HG02763 (cell line): ENCODE measurements around the gene NTHL1.
A peak's percentile ranks its signal among the peaks of the same experiment; 100 is the strongest.

ENCODE experiments used
- ATAC-seq: cut with Tn5 transposase; IDR thresholded peaks from one replicate; pipeline ENCODE4 v1.9.1; 2021; ENCODE audit warnings: mild to moderate bottlenecking, moderate library complexity; ENCODE audit not compliant: unreplicated experiment

NTHL1 gene

DNA sequence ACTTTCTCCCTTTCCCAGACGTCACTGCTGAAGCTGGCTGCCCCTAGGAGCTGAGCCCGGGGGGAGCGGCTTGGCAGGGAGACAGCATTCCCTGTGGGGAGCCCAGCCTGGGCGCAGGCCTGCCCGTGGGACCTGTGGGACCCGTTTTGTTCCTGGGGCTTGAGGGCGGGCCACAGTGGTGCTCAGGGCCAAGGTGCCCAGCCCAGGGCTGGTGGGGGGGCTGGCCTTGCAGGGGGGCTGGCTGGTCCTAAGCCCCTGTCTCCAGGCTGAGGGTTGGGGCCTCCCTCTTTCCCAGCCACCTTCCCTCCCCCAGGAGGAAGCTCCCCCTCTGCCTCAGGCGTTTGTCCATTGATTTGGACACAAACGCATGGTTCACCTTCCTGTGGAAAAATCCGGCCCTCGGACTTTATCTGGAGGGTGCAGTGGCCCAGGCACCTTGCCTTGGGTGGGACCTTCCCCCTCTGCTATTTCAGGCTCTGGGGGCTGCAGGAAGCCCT is 16.5 kb downstream of the NTHL1 start:
- ATAC-seq, result no peak

DNA sequence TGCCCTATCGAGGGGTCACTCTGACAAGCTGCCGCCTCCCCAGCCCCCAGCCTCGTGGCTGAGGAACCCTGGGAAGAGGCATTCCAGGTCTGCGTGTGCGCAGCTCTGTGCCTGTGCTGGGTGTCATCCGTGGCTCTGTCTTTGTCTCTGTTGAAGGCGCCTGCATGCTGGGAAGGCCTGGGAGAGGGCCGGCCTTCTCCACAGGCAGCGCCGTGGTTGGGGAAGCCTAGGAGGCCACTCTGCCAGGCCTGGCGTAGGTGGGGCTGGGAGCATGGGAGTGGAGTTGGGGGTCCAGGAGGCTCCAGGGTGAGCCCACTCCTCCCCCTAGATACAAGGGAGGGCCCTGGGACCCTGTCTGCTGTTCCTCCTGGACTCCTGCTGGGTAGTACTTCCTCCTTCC is 17.6 kb downstream of the NTHL1 start:
- no peak for ATAC-seq

DNA sequence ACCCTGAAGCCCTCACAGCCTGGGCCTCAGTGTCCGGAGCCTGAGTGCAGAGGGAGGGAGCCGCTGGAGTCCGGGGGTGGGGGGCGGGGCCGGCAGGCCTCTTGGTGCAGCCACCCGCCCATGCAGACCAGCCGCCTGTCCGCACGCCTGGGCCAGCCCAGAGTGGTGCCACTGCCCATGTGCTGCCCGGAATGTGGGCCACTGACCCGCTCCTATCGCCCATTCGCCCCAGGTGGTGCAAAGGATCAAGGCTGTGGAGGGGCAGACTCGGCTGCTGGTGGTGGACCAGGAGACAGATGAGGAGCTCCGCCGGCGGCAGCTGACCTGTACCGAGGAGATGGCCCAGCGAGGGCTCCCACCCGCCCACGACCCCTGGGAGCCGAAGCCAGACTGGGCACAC is 18.3 kb downstream of the NTHL1 start:
- no peak for ATAC-seq

DNA sequence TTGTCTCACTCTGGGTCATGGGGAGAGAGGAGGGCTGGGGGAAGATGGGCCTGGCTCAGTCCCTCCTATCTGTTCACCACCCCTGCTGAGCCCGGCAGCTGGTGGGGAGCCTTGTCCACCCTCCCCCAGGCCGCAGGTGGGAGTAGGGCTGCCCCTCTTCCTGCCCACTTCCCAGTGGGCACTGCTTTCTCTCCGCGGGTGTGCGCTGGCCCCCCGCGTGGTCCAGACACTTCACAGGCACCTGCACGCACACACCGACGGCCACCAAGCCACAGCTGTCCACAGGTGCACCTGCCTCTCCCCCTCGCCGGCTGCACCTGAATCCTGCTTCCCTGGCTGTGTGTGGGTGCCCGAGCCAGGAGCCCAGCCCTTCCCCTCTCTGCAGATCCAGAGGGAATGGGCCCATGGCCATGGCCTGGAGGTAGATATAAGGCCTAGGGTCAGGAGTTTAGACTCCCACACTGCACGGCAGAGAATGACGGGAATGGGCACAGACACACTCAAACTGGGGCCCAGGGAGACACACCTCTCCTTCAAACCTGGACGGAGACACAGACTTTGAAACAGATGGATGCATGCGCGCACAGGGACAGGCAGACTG is 18.9 kb downstream of the NTHL1 start:
- ATAC-seq, result no peak

DNA sequence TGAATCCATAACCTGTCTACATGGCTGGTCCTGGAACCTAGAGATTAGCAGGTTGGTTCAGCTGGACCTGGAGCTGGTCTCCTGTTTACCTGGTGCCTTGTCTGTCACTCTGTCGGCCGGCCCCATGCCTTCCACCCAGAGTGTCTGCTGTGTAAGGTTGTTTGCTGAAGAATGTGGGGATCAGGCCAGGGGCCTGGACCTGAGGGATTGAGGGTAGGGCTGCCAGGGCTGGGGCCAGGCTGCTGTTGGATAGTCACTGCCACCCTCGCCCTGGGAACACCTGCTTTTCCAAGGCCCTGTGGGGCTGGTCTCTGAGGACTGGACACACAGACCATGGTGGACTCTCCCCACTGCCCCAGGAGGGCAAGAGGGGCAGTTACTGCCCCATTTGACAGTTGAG is 19.5 kb downstream of the NTHL1 start:
- ATAC-seq, result no peak

DNA sequence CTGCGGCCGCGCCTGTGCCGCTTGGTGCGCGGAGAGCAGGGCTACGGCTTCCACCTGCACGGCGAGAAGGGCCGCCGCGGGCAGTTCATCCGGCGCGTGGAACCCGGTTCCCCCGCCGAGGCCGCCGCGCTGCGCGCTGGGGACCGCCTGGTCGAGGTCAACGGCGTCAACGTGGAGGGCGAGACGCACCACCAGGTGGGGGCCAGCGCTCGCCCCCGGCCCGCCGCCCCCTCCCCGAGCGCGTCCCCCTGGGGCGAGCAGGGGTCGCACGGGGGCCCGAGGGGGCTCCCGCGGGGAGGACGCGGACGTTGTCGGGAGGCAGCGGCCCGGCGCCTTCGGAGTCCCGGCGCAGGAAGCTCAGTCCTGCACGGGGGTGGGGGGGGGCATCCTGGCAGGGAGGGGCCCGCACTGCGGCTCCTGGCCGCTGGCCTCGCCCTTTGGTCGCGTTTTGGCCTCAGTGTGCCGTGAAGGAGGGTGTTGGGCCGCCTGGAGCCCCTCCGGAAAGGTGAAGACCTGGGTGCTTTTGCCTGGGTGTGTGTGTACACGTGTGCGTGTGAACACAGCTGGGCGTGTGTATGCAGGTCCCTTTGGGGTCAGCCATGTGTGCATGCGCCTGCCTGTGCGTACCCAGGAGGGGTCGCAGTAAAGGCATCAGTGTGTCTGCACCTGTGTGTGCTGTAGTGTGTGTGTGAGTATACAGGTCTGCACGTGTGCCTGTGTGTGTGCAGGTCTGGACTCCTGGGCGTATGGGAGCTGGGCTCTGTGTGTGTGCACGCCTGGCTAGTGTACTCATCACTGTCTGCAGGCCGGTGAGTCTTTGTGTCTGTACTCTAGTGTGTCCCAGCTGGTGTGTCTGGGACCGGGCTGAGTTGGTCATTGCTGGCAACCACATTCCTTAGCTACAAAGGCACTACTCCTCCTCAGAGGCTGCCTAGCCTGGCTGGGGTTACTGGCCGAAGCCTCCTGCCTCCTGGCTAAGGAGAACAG is 20.3 kb downstream of the NTHL1 start:
- ATAC-seq, result no peak

DNA sequence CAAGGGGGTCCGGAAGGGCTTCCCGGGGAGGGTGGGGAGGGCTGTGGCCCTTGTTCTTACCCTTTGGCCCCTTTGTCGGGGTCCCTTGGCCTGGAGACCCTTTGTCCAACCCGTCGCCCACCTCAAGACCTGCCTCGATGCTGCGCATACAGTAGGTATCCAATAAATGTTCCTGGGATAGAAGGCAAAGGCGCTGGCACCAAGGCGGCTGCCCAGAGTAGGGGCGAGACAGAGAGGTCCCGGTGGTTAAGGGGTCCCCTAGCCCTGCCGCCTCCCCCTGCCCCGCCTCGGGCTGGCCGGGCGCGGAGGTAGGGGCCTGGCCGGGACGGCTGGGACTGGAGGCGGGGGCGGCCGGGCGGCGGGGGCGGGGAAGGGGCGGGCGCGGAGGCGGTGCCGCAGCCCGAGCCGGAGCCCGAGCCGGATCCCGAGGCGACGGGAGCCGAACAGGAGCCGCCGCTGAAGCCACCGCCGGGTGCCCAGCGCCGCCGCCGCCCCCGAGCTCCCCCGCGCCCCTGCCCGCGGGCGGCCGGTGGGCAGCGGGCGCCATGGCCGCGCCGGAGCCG is 21.1 kb downstream of the NTHL1 start, which contains the start of gene NHERF2:
Gene NHERF2, plus strand, starts transcription at position 442 of the 563 bp plus-strand sequence. Its CDS starts 104 bp downstream, at position 546.
- ATAC-seq, result no peak

DNA sequence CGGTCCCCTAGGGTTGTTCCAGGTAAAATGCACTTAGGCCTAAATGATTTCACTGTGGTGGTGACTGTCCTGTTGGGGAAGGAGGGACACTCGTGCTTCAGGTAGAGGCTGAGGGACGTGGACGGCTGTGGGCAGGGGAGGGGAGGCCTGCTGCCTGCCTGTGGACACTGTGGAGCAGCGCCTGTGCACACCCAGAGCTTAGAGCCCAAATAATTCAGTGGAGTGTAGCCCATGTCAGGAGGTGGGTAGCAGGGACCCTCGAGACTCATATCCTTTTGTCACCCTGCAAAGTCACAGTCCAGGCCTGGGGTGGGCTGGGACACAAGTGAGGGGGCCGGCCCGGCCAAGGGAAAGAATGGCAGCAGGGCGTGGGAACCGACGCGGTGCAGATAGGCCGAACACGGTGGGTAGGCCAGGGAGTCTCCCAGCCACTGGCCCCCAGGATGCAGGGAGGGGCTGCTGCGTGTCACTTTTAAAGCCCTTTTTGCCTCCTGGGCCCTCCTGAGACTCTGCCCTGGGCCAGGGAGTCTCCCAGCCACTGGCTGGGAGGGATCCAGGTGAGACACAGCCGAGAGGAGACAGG is 21.7 kb downstream of the NTHL1 start:
- ATAC-seq, result no peak

DNA sequence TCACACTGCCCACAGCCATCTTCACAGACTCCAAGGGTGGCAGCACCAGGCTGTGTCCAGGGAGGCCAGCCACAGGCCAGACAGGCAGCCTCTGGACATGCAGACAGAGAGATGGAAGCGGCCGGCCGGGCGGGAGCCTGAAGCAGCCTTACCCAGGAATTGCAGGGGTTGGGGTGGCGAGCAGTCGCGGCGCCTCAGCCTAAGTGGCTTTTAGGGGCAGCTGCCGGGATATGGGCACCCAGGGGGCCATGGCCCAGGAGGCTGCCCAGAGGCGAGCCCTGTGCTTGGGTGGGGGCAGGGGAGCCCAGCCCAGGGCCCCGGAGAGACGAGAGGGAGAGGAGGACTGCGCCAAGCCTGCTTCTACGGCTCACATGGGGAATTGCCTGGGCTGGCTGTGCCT is 22.4 kb downstream of the NTHL1 start:
- ATAC-seq, result no peak

DNA sequence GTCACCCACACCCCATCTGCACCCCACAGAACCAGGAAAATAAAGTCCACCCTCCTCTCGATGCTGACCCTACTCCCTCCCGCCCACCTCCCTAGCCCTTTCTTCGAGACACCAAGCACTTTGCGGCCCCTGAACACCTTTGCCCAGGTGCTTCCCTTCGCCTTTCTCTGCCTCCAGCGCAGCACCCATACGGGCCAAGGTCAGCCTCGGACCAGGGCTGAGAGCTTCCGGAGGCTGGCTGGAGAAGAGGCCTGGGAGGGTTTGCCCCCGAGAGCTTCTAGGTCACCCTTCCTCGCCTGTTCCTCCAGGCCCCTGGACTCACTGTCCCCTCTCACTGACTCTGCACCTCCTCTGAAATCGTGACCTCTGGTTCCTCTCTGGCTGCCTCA is 23.6 kb downstream of the NTHL1 start:
- ATAC-seq, result no peak

DNA sequence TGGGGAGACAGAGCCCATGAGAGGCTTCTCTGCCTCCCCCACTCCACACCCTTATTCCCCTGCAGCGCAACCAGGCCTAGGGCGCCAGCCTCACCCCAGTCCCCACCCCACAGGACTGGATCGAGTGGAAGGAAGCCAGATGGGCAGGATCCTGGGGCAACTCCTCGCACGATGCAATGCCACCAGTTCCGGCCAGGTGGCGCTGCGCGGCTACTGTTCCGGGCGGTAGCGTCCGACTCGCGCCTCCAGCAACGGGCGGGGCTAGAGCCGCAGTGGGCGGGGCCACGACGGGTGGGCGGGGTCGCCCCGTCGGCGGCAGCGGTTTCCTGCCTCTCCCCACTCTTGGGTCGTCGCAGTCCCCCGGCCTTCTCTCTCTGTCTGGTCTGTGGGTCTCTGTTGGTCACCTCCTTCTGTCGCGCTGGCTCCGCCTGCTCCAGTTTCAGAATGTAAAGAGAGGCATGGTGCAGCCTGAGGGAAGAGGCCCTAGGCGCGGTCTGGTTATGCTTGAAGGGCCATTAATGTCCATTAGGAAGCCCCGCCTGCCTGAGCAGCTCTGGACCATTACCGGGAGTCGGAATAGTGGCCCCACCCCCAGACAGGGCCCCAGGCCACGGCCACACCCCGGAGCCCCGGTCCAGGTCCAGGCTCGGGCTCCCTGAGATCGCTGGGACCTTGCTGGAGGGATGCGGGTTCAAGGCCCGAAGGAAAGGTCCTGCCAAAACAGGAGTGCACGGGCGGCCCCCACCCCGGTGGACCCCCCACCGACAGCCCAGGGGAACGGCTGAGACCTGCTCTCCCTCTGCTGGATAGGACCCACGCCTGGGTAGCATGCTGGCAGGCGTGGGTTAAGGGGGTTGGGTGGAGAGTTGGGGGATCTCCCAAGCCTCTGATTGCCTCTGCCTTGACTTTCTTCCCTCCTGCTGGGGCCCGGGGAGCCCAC is 24.3 kb downstream of the NTHL1 start:
- peak; percentile 67 for ATAC-seq

DNA sequence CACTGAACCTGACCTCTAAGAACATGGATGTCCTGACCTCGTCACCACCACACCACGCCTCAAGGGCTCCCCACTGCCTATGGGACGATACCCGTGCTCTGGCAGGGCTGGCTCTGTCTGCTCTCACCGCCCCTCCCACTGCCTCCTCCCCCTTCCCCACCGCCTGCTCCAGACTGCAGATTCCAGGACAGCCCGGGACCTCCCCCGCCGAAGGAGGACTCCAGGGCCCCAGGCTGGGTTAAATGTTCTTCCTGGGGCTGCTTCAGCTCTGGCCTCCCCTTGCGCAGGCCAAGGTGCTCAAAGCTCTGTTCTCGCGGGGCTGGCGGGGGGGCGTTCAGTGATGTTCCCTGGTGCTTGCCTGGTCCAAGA is 24.9 kb downstream of the NTHL1 start:
- ATAC-seq, result no peak

DNA sequence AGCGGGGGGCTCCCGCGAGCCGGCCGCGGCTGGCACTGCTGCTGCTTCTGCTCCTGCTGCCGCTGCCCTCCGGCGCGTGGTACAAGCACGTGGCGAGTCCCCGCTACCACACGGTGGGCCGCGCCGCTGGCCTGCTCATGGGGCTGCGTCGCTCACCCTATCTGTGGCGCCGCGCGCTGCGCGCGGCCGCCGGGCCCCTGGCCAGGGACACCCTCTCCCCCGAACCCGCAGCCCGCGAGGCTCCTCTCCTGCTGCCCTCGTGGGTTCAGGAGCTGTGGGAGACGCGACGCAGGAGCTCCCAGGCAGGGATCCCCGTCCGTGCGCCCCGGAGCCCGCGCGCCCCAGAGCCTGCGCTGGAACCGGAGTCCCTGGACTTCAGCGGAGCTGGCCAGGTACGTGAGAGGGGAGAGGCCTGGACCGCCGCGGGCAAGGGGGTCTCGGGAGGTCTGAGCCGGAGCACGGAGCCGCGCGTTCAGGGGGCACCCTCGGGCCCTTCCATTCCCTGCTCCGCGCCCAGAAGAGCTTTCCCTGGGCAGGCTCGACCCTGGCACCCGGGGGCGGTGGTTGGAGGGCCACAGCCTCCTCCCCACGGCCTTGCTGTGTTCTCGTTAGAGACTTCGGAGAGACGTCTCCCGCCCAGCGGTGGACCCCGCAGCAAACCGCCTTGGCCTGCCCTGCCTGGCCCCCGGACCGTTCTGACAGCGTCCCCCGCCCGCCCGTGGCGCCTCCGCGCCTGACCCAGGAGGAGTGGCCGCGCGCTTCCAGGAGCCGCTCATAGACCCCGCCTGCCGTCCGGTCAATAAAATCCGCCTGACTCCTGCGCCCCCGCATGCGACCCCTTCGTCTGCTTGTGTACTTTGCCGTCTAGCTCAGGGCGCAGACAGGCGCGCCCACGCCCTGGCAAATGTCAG is 27.5 kb downstream of the NTHL1 start:
- no peak for ATAC-seq

DNA sequence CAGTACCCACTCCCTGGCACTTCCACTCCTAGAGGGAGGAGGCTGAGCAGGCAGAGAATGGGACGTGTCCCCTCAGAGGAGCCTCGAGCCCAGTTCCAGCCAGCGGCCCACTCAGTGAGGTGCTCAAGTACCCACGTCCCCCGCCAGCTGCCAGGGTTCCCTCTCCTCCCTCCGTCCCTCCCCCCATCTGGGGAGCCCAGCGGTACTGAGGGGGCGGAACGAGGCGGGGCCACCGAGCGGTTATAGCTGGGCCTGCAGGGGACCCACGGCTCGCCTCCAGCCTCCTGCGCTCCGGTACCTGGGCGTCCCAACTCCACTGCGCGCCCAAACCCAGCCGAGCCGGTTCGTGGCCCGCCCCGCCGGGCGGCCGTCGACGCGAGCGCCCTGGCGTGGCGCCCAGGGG is 28.1 kb downstream of the NTHL1 start, which contains the start of gene NPW:
Gene NPW, plus strand, starts transcription at position 268 of the 403 bp plus-strand sequence.
- ATAC-seq, result no peak

DNA sequence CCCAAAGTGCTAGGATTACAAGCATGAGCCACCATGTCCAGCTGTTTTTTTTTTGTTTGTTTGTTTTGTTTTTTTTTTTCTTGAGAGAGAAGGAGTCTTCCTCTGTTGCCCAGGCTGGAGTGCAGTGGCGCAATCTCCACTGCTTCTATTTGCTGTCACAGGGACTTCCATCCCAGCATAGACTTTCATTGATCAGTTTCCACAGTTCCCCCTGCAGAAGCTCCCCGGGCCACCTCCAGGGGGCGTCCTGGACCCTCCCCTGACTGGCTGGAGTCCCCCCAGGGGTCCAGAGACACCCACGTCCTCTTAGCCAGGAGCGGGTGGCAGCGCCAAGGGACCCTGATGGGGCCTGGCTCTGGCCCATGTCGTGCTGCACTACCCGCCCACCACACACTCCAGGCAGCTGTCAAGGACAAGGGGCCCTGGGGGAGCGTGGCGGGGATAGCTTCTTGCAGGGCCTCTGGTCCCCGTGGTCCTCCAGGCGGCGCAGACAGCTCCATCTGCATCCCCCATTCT is 31.2 kb downstream of the NTHL1 start:
- no peak for ATAC-seq

DNA sequence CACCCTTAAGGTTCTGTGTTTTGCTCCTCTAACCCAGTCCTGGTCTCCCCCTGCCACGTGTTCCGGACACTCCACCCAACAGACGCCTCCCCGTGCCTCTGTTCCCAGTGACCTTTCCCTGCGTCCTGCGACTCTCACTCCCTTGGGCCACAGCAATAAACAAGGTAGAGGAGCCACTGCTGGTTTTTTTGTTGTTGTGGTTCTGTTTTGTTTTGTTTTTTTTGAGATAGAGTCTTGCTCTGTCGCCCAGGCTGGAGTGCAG is 31.8 kb downstream of the NTHL1 start:
- no peak for ATAC-seq

DNA sequence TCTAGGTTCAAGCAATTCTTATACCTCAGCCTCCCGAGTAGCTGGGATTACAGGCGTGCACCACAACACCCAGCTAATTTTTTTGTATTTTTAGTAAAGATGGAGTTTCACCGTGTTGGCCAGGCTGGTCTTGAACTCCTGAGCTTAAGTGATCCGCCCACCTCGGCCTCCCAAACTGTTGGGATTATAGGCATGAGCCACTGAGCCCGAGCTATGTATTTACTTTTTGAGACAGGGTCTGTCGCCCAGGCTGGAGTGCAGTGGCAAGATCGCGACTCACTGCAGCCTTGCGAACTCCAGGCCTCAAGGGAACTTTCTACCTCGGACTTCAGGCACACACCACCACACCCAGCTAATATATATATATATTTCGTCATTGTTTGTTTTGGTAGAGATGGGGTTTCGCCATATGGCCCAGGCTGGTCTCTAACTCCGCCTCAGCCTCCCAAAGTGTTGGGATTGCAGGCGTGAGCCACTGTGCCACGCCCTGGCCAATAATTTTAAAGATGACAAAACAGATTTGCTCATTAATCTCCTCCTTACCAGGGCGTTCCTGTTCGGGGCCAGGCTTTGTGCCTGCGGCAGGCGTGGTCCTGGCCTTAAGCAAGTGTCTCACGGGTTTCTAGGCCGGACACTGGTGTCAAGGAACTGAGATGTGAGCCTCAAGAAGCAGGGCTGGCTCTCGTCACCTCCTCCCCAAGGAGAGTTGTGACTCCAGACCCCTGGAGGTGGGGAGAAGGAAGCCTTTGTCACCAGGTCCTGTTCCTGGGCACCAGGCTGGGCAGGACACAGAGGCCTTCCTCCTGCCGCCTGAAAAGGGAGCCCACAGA is 32.3 kb downstream of the NTHL1 start:
- ATAC-seq, result no peak

DNA sequence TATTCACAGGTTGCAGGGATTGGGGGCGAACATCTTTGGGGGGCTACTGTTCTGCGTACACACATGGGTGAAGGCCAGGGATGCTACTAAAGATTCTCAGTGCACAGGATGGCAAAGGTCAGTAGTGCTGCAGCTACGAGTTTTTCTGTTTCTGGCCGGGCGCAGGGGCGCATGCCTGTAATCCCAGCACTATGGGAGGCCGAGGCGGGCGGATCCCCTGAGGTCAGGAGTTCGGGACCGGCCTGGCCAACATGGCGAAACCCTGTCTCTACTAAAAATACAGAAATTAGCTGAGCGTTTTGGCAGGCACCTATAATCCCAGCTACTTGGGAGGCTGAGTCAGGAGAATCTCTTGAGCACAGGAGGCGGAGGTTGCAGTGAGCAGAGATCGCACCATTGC is 34.1 kb downstream of the NTHL1 start:
- no peak for ATAC-seq
